Kidney (tissue), 14 donors: ENCODE data around the gene PTPN2. TPM values are rescaled to one million over a fixed set of nuclear protein-coding genes. Genes with fewer than 3 reads are reported as not detected.

ENCODE experiments used
- DNase-seq, 5 donors: peaks; one replicate each; pipeline ENCODE4 v3.0.0-alpha.2; 2013 to 2020
- FAIRE-seq: peaks from 2 replicates; lab custom pipeline; 2012; peaks lifted over from hg19 to GRCh38; lab: Jason Lieb, UNC
- H3K27ac ChIP-seq, 2 donors: one replicate each; pipeline ENCODE4 v1.7.0; 2013; ENCODE audit warnings: low read depth in 2 of 2, low read length in 2 of 2, inconsistent platforms in 1 of 2
- H3K27me3 ChIP-seq: one replicate; pipeline ENCODE4 v1.7.1; 2013; ENCODE audit warnings: low read length, inconsistent platforms; ENCODE audit not compliant: control insufficient read depth, insufficient read depth
- H3K36me3 ChIP-seq, 3 donors: one replicate each; pipeline versions ENCODE4 v1.7.0 to v1.7.1; 2013; ENCODE audit warnings: low read length in 3 of 3, control low read depth in 1 of 3, inconsistent platforms in 1 of 3; ENCODE audit not compliant: insufficient read depth in 3 of 3, control insufficient read depth in 2 of 3
- H3K4me1 ChIP-seq, 3 donors: one replicate each; pipeline versions ENCODE4 v1.7.0 to v1.7.1; 2013; ENCODE audit warnings: low read length in 3 of 3, inconsistent platforms in 1 of 3, low read depth in 1 of 3; ENCODE audit not compliant: control insufficient read depth in 2 of 3, insufficient read depth in 2 of 3
- H3K4me3 ChIP-seq, 3 donors: one replicate each; pipeline versions ENCODE4 v1.7.0 to v1.8.1; 2013; ENCODE audit warnings: low read length in 3 of 3, control low read depth in 1 of 3, inconsistent platforms in 1 of 3
- H3K9ac ChIP-seq, 3 donors: one replicate each; pipeline versions ENCODE4 v1.7.0 to v1.7.1; 2013; ENCODE audit warnings: low read length in 3 of 3, control low read depth in 1 of 3, inconsistent platforms in 1 of 3
- H3K9me3 ChIP-seq, 3 donors: one replicate each; pipeline versions ENCODE4 v1.7.0 to v1.7.1; 2013; ENCODE audit warnings: low read length in 3 of 3, control low read depth in 1 of 3, inconsistent platforms in 1 of 3; ENCODE audit not compliant: control insufficient read depth in 2 of 3, insufficient read depth in 1 of 3
- CTCF ChIP-seq: IDR thresholded peaks from 3 replicates; pipeline ENCODE4 v1.5.1; 2012; ENCODE audit warnings: mild to moderate bottlenecking, moderate library complexity, borderline replicate concordance; ENCODE audit not compliant: insufficient read depth; ENCODE audit errors: extremely low read depth
- intact Hi-C: fragments of 100-400 bp; cut with DNase I; formaldehyde crosslinking; loops from one replicate; pipeline ENCODE4 v1.11.1; 2022
- polyA plus RNA-seq: library from polyadenylated mRNA; stranded (reverse); fragments of 350-450 nt; fragmentation: Illumina TruSeq; extraction: RNeasy Lipid Tissue Mini Kit (QIAGEN cat#74804); gene quantifications from one replicate; pipeline ENCODE4 v1.2.3, GENCODE V29; 2014; ENCODE audit warnings: low read depth, low replicate concordance; ENCODE audit not compliant: insufficient read depth
- total RNA-seq: library from RNA; stranded (reverse); fragmentation: NEBNext Ultra II Directional; extraction: Animal tissue kit (Norgen Biotek cat#: 25700); gene quantifications from one replicate; pipeline ENCODE4 v1.2.1, GENCODE V29; 2021
- donor health status: control.
- donor health status: control.
- donor health status: control.
- donor health status: control.
- donor health status: control.
- donor health status: DM: yes; HTN: yes; CAD: no.
- donor health status: Normal renal cell carcinoma (clear cell type).

PTPN2 gene
- total and polyA plus RNA-seq, 2 donors from 2014 or later: 23.4 to 45.8 TPM

GRCh38 chr18:12924616-12925015, 40.6 kb upstream of the PTPN2 start:
- intact Hi-C loops: loop anchor here (5.0 kb wide), 1 partner anchor 182 kb away; no protein-coding TSS in a partner anchor
- Histone ChIP-seq H3K4me3 (no peak overlapping the region), H3K36me3 (no peaks in the 10 kb centered on the region), H3K27me3 (no peaks in the 10 kb centered on the region), H3K9ac (no peak overlapping the region), H3K9me3 (no peaks in the 10 kb centered on the region), H3K27ac (no peak overlapping the region), H3K4me1 (no peaks in the 10 kb centered on the region)
- FAIRE-seq (no peak), DNase-seq (no peak)
- no peak for TF ChIP-seq CTCF

GRCh38 chr18:12922266-12922665, 38.2 kb upstream of the PTPN2 start:
- no peak for DNase-seq
- Histone ChIP-seq H3K4me3 (no peak overlapping the region), H3K4me1 (no peaks in the 10 kb centered on the region), H3K9me3 (no peaks in the 10 kb centered on the region), H3K9ac (no peak overlapping the region), H3K27ac (no peak overlapping the region), H3K27me3 (no peaks in the 10 kb centered on the region), H3K36me3 (no peaks in the 10 kb centered on the region)
- no peak for FAIRE-seq
- no peak for TF ChIP-seq CTCF
- intact Hi-C loops: loop anchor here (5.0 kb wide), 1 partner anchor 180 kb away; no protein-coding TSS in a partner anchor

- no peaks in the 10 kb centered on the region for H3K9me3 ChIP-seq
- H3K36me3 ChIP-seq: no peaks in the 10 kb centered on the region
- H3K4me1 ChIP-seq: no peaks in the 10 kb centered on the region
- no peak overlapping the region for H3K27ac ChIP-seq
- TF ChIP-seq CTCF: no peak
- no peak overlapping the region for H3K4me3 ChIP-seq
- no peak overlapping the region for H3K9ac ChIP-seq
- FAIRE-seq (no peak), DNase-seq (no peak)
- intact Hi-C loops: loop anchor here (5.0 kb wide), 1 partner anchor 179 kb away; no protein-coding TSS in a partner anchor
- H3K27me3 ChIP-seq: no peaks in the 10 kb centered on the region
Measured at GRCh38 chr18:12921178-12921577, 37.1 kb upstream of the PTPN2 start.
